A549 (cell line): Measurements from ENCODE around the gene DCXR. TPM values are rescaled to one million over a fixed set of nuclear protein-coding genes. Genes with fewer than 3 reads are reported as not detected.

Source experiments
- ATAC-seq, 2 experiments: fragments of 200-7000 bp in 1 of 2; fragments of >200 bp in 1 of 2; cut with Nextera tagmentation in 1 of 2; cut with Tn5 transposase in 1 of 2; 3 replicates each; pipeline versions ENCODE4 v1.8.0 to v1.9.1; 2018 to 2020; ENCODE audit warnings: mild to moderate bottlenecking in 1 of 2, moderate library complexity in 1 of 2
- CTCF ChIA-PET: fragments of 300-600 bp; sonication (Branson Sonifier 250); formaldehyde crosslinking; extraction: SDS; loops from one replicate; lab custom pipeline; 2021; ENCODE audit warnings: antibody characterized with exemption, inconsistent platforms; lab: Yijun Ruan, JAX
- POLR2A ChIA-PET: fragments of 350-600 bp; formaldehyde crosslinking; extraction: SDS; loops from one replicate; lab custom pipeline; 2021; ENCODE audit warnings: antibody characterized with exemption, inconsistent platforms; lab: Yijun Ruan, JAX
- DNase-seq, 2 experiments: peaks; one replicate each; pipeline versions ENCODE4 v3.0.0 to v3.0.0-alpha.2; 2011 to 2016; ENCODE audit warnings: low read depth in 1 of 2, low spot score in 1 of 2
- FAIRE-seq: peaks from 2 replicates; lab custom pipeline; 2011; peaks lifted over from hg19 to GRCh38; lab: Jason Lieb, UNC
- H3K27ac ChIP-seq, 2 experiments: fragments of >200 bp; sonication (Bioruptor Twin); formaldehyde crosslinking; 3 replicates each; pipeline ENCODE4 v1.5.1; 2016 to 2017
- H3K4me1 ChIP-seq: fragments of >200 bp; sonication (Bioruptor Twin); formaldehyde crosslinking; 3 replicates; pipeline ENCODE4 v1.6.1; 2016
- H3K4me2 ChIP-seq: fragments of >200 bp; sonication (Bioruptor Twin); formaldehyde crosslinking; 3 replicates; pipeline ENCODE4 v1.6.1; 2016
- H3K4me3 ChIP-seq: fragments of >200 bp; sonication (Bioruptor Twin); formaldehyde crosslinking; 3 replicates; pipeline ENCODE4 v1.5.1; 2016
- H3K9me3 ChIP-seq: fragments of >200 bp; sonication (Bioruptor Twin); formaldehyde crosslinking; 3 replicates; pipeline ENCODE4 v1.6.1; 2016
- BHLHE40 ChIP-seq: IDR thresholded peaks from 2 replicates; pipeline ENCODE4 v1.6.1; 2012; ENCODE audit warnings: low read depth, low read length, inconsistent platforms
- CBX2 ChIP-seq: fragments of 200-600 bp; sonication (generic); IDR thresholded peaks from 2 replicates; pipeline ENCODE4 v1.6.1; 2016; ENCODE audit warnings: low read depth, mild to moderate bottlenecking, borderline replicate concordance
- CBX8 ChIP-seq: fragments of 200-600 bp; sonication (generic); IDR thresholded peaks from 2 replicates; pipeline ENCODE4 v1.6.1; 2016
- CEBPB ChIP-seq, 2 experiments: fragments of >200 bp in 1 of 2; sonication (Bioruptor Twin) in 1 of 2; formaldehyde crosslinking in 1 of 2; IDR thresholded peaks; 2 replicates each; pipeline ENCODE4 v1.6.1; 2012 to 2016
- EHF ChIP-seq: fragments of 250-450 bp; sonication (Bioruptor Pico); IDR thresholded peaks from 2 replicates; pipeline ENCODE4 v1.5.0; 2020; ENCODE audit warnings: mild to moderate bottlenecking
- EHMT2 ChIP-seq: fragments of 200-600 bp; sonication (generic); IDR thresholded peaks from 2 replicates; pipeline ENCODE4 v1.6.1; 2016; ENCODE audit warnings: antibody characterized with exemption, low read depth, mild to moderate bottlenecking, moderate library complexity
- EP300 ChIP-seq, 2 experiments: fragments of >200 bp; sonication (Bioruptor Twin); formaldehyde crosslinking; IDR thresholded peaks; 2 replicates in 1 of 2; 3 replicates in 1 of 2; pipeline ENCODE4 v1.6.1; 2016 to 2017
- FOSB ChIP-seq: fragments of 250-450 bp; sonication (Bioruptor Pico); IDR thresholded peaks from 2 replicates; pipeline ENCODE4 v1.5.0; 2020; ENCODE audit warnings: mild to moderate bottlenecking, moderate library complexity
- FOXS1 ChIP-seq: fragments of 250-450 bp; sonication (Bioruptor Pico); IDR thresholded peaks from 2 replicates; pipeline ENCODE4 v1.5.0; 2020; ENCODE audit warnings: mild to moderate bottlenecking, moderate library complexity
- GATA3 ChIP-seq: IDR thresholded peaks from 2 replicates; pipeline ENCODE4 v1.6.1; 2012; ENCODE audit warnings: borderline replicate concordance
- HEYL ChIP-seq: fragments of 250-450 bp; sonication (Bioruptor Pico); IDR thresholded peaks from 2 replicates; pipeline ENCODE4 v1.8.0; 2021; ENCODE audit warnings: mild to moderate bottlenecking, moderate library complexity
- HOXB5 ChIP-seq: fragments of 250-450 bp; sonication (Bioruptor Pico); IDR thresholded peaks from 2 replicates; pipeline ENCODE4 v1.5.0; 2020; ENCODE audit warnings: mild to moderate bottlenecking, moderate library complexity
- MAZ ChIP-seq: fragments of 150-350 bp; IDR thresholded peaks from 2 replicates; pipeline ENCODE4 v1.6.1; 2014; ENCODE audit warnings: antibody characterized with exemption, low read depth, low read length, borderline replicate concordance
- NR3C1 ChIP-seq: fragments of >200 bp; sonication (Bioruptor Twin); formaldehyde crosslinking; IDR thresholded peaks from 3 replicates; pipeline ENCODE4 v1.6.1; 2017
- PHF8 ChIP-seq: fragments of 200-600 bp; sonication (generic); IDR thresholded peaks from 2 replicates; pipeline ENCODE4 v1.6.1; 2016; ENCODE audit warnings: low read depth, mild to moderate bottlenecking, antibody characterized with exemption, moderate library complexity, borderline replicate concordance
- RAD21 ChIP-seq, 2 experiments: fragments of >200 bp in 1 of 2; sonication (Bioruptor Twin) in 1 of 2; formaldehyde crosslinking in 1 of 2; IDR thresholded peaks in 1 of 2; conservative IDR thresholded peaks in 1 of 2; 2 replicates in 1 of 2; 3 replicates in 1 of 2; pipeline ENCODE4 v1.6.1; 2012 to 2018; ENCODE audit warnings: inconsistent platforms in 1 of 2
- RCOR1 ChIP-seq: fragments of 150-350 bp; IDR thresholded peaks from 2 replicates; pipeline ENCODE4 v1.6.1; 2014; ENCODE audit warnings: antibody characterized with exemption, low read length, low read depth
- RNF2 ChIP-seq: fragments of 200-600 bp; sonication (generic); IDR thresholded peaks from 2 replicates; pipeline ENCODE4 v1.6.1; 2016; ENCODE audit warnings: low read depth, mild to moderate bottlenecking, antibody characterized with exemption, moderate library complexity, borderline replicate concordance
- TP53 ChIP-seq: fragments of 250-450 bp; sonication (Bioruptor Pico); IDR thresholded peaks from 2 replicates; pipeline ENCODE4 v1.5.0; 2021; ENCODE audit warnings: mild to moderate bottlenecking, moderate library complexity
- WGBS: methylation state at CpG from one replicate; pipeline ENCODE4 v1.1.6; 2017; ENCODE audit errors: missing lambda C conversion rate; 5-methylcytosine and 5-hydroxymethylcytosine counted together
- polyA plus RNA-seq, 4 experiments: library from polyadenylated mRNA; depleted of rRNA in 3 of 4; stranded (reverse); fragments of >200 nt; fragmentation: RNase III in 1 of 4; extraction: RNeasy Plus Mini Kit Qiagen cat#74134 plus additional on column Dnase treatment in 1 of 4; gene quantifications; 2 replicates in 3 of 4; 3 replicates in 1 of 4; pipeline ENCODE4 v1.2.3, GENCODE V29; 2011 to 2017
- TF ChIP-seq, protein P1 (sequence below): IDR thresholded peaks from 2 replicates; pipeline ENCODE4 v1.6.1; 2012
- TF ChIP-seq, protein P2 (sequence below): fragments of >200 bp; sonication (Bioruptor Twin); formaldehyde crosslinking; IDR thresholded peaks from 2 replicates; pipeline ENCODE4 v1.6.1; 2016
- TF ChIP-seq, protein P3 (sequence below): fragments of >200 bp; sonication (Bioruptor Twin); formaldehyde crosslinking; IDR thresholded peaks from 3 replicates; pipeline ENCODE4 v1.5.1; 2016
- TF ChIP-seq, protein P4 (sequence below): fragments of 150-350 bp; IDR thresholded peaks from 2 replicates; pipeline ENCODE4 v1.6.1; 2014; ENCODE audit warnings: low read depth, mild to moderate bottlenecking, low read length
- TF ChIP-seq, protein P5 (sequence below): IDR thresholded peaks from 2 replicates; pipeline ENCODE4 v1.6.1; 2012; ENCODE audit warnings: low read depth, borderline replicate concordance

The DCXR gene
- polyA plus RNA-seq, 2 of the 4 experiments (the other 2 are of a cell fraction), result 39.3 to 70.7 TPM

DNA sequence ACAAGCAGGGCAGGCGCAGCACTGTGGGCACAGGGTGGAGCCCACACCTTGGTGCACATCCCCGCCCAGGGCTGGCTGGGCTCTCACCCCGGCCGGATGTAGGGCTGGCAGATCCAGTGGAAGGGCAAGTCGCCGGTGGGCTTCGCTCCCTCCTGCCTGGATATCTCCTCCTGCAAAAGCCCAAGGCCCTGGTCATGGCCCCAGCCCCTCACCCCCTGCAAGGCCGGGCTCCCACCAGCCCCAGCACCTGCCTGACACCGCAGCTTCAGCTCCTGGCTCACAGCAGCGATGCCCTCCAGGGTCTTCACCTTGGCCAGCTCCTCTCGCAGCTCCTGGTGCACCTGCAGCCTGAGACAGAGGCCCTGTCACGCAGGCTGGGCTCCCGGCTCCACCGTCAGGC lies 23.1 kb upstream of the DCXR start (continued):
- TF ChIP-seq FOXS1 (CRISPR knock-in tag) (no peak), FOSB (CRISPR knock-in tag) (no peak), RNF2 (no peak)
- TF ChIP-seq, protein P1, sequence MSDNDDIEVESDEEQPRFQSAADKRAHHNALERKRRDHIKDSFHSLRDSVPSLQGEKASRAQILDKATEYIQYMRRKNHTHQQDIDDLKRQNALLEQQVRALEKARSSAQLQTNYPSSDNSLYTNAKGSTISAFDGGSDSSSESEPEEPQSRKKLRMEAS, result no peak

DNA sequence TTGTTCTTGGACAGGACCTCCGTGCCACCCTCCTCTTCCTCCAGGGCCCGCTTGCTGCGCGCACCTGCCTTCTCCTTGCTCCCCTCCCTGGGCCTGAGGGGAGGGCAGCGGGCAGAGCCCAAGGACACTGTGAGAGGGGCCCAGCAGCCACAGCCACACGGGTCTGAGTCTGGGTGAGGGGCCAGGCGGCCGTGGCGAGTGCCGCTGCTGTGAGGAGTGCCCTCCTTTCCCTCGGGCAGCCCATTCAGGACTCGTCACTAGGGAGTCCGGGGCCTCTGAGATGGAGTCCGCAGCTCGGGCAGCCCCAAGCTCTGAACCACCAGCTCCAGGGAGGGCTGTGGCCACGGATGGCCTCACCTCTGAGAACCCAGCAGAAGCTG lies 22.5 kb upstream of the DCXR start:
- no peak for ATAC-seq
- 91% methylated on average over 16 of the region's 16 CpGs for WGBS
- H3K4me2 ChIP-seq, result no peak overlapping the region
- no peak overlapping the region for H3K4me3 ChIP-seq
- POLR2A ChIA-PET, result interaction anchor here (1.3 to 2.8 kb wide), 2 partner anchors 22 to 38 kb away, joined by 5 to 10 read pairs; partner anchors contain the start of genes DCXR and FASN
- DNase-seq, result no peak
- H3K27ac ChIP-seq, result no peak overlapping the region
- FAIRE-seq, result no peak
- TF ChIP-seq RAD21 (conservative IDR thresholded peaks at IDR 0.05 in 1 of 2, IDR thresholded peaks at IDR 0.05 in 1 of 2) (no peak), GATA3 (no peak), MAZ (no peak), CBX8 (no peak), CBX2 (no peak), EHF (CRISPR knock-in tag) (no peak), TP53 (CRISPR knock-in tag) (no peak)
- TF ChIP-seq, protein P2, sequence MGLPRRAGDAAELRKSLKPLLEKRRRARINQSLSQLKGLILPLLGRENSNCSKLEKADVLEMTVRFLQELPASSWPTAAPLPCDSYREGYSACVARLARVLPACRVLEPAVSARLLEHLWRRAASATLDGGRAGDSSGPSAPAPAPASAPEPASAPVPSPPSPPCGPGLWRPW, result no peak
- TF ChIP-seq, protein P3, sequence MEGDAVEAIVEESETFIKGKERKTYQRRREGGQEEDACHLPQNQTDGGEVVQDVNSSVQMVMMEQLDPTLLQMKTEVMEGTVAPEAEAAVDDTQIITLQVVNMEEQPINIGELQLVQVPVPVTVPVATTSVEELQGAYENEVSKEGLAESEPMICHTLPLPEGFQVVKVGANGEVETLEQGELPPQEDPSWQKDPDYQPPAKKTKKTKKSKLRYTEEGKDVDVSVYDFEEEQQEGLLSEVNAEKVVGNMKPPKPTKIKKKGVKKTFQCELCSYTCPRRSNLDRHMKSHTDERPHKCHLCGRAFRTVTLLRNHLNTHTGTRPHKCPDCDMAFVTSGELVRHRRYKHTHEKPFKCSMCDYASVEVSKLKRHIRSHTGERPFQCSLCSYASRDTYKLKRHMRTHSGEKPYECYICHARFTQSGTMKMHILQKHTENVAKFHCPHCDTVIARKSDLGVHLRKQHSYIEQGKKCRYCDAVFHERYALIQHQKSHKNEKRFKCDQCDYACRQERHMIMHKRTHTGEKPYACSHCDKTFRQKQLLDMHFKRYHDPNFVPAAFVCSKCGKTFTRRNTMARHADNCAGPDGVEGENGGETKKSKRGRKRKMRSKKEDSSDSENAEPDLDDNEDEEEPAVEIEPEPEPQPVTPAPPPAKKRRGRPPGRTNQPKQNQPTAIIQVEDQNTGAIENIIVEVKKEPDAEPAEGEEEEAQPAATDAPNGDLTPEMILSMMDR, result no peak
- H3K9me3 ChIP-seq, result no peaks in the 10 kb centered on the region
- peaks cover 13% of the 10 kb centered on the region; the same call in 2 of the 3 replicates for H3K4me1 ChIP-seq
- CTCF ChIA-PET, result interaction anchor here (0.6 to 21.7 kb wide), 5 partner anchors 9 to 100 kb away, joined by 3 to 191 read pairs (median 5); partner anchors contain the start of genes DCXR and RAC3

DNA sequence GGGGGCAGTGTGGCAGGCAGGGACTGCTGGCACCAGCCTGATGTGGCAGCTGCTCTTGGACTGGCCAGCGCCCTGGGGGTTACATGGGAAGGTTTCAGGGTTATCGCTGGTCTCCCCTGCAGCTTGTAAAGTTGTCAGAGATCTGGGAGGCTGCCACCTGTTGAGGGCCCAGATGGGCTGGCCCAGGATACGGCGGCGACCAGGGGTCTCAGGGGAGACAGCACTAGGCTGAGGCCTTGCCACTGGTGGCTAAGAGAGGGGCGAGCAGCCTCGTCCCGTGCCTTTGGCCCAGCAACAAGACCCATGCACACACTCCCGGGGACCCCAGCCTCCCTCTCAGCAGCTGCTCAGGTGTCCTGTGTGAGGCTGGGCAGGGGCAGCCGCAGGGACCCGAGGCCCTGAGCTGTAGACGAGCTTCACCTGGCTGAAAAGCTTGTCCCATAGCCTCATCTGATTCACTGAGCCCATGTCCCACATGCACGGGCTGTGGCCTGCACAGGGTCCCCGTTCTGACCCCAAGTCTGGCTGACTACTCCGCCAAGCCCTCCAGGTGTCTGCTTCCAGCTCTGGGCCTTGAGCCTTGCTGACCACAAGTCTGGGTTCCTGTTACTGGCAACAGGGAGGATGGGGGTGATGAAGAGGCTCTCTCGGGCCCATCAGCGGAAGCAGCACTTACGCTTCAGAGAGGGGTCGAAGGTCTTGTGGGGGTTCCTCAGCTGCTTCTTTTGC lies 21.9 kb upstream of the DCXR start:
- no peak for ATAC-seq
- H3K27ac ChIP-seq, result no peak overlapping the region
- CTCF ChIA-PET, result interaction anchor here (1.0 to 21.7 kb wide), 5 partner anchors 9 to 100 kb away, joined by 3 to 191 read pairs (median 4); partner anchors contain the start of genes DCXR and RAC3
- no peaks in the 10 kb centered on the region for H3K9me3 ChIP-seq
- no peak overlapping the region for H3K4me2 ChIP-seq
- POLR2A ChIA-PET, result interaction anchor here (0.6 to 2.8 kb wide), 3 partner anchors 22 to 106 kb away, joined by 5 to 10 read pairs (median 7); partner anchors contain the start of genes DCXR and FASN
- FAIRE-seq, result no peak
- 89% methylated on average over 17 of the region's 19 CpGs for WGBS
- no peak for DNase-seq
- H3K4me1 ChIP-seq, result peaks cover 10% of the 10 kb centered on the region; the same call in 2 of the 3 replicates
- TF ChIP-seq CEBPB (IDR thresholded peaks at IDR 0.05), result no peak
- TF ChIP-seq FOXS1 (CRISPR knock-in tag), result no peak
- no peak overlapping the region for H3K4me3 ChIP-seq

DNA sequence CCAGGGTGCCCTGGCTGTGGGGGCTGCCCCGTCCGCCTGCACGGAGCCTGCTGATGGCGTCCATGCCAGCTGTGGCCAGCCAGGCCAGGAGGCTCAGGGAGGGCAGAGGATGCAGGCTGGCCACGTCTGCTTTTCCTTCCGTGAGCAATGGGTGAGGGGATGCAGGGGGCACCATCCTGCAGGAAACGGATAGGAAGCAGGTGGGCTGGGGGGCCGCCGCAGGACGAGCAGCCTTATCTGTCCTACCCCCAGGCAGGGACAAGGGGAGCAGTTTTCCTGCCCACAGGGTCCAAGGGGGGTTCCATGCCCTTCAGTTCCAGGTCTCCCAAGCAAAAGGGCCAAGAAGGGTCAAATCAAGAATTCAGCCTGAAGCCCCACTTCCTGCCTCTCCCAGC lies 21.4 kb upstream of the DCXR start:
- DNase-seq (no peak), ATAC-seq (no peak), FAIRE-seq (no peak)
- Histone ChIP-seq H3K4me2 (no peak overlapping the region), H3K4me3 (no peak overlapping the region), H3K27ac (no peak overlapping the region), H3K4me1 (peaks cover 4% of the 10 kb centered on the region; the same call in 1 of the 3 replicates), H3K9me3 (no peaks in the 10 kb centered on the region)
- WGBS, result 90% methylated on average over 10 of the region's 10 CpGs
- ChIA-PET POLR2A (interaction anchor here (0.6 to 2.8 kb wide), 2 partner anchors 21 to 105 kb away, joined by 7 to 10 read pairs; partner anchors contain the start of gene DCXR), CTCF (interaction anchor here (0.9 to 21.7 kb wide), 5 partner anchors 8 to 99 kb away, joined by 3 to 191 read pairs (median 3); partner anchors contain the start of genes DCXR and RAC3)
- TF ChIP-seq, protein P2, result no peak
- TF ChIP-seq PHF8 (no peak), NR3C1 (no peak), EHMT2 (no peak), HOXB5 (CRISPR knock-in tag) (no peak), MAZ (no peak), RCOR1 (no peak), BHLHE40 (no peak), HEYL (CRISPR knock-in tag) (no peak), EP300 (IDR thresholded peaks at IDR 0.05) (no peak)
- TF ChIP-seq, protein P4, sequence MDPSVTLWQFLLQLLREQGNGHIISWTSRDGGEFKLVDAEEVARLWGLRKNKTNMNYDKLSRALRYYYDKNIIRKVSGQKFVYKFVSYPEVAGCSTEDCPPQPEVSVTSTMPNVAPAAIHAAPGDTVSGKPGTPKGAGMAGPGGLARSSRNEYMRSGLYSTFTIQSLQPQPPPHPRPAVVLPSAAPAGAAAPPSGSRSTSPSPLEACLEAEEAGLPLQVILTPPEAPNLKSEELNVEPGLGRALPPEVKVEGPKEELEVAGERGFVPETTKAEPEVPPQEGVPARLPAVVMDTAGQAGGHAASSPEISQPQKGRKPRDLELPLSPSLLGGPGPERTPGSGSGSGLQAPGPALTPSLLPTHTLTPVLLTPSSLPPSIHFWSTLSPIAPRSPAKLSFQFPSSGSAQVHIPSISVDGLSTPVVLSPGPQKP, result no peak
- TF ChIP-seq, protein P5, sequence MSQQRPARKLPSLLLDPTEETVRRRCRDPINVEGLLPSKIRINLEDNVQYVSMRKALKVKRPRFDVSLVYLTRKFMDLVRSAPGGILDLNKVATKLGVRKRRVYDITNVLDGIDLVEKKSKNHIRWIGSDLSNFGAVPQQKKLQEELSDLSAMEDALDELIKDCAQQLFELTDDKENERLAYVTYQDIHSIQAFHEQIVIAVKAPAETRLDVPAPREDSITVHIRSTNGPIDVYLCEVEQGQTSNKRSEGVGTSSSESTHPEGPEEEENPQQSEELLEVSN, result no peak
